Measurements from ENCODE around the gene ITM2B. TPM values are rescaled to one million over a fixed set of nuclear protein-coding genes. Genes with fewer than 3 reads are reported as not detected.

Gene ITM2B
- total RNA-seq, 1 experiment from 2014 or later = 47.3 TPM

DNA sequence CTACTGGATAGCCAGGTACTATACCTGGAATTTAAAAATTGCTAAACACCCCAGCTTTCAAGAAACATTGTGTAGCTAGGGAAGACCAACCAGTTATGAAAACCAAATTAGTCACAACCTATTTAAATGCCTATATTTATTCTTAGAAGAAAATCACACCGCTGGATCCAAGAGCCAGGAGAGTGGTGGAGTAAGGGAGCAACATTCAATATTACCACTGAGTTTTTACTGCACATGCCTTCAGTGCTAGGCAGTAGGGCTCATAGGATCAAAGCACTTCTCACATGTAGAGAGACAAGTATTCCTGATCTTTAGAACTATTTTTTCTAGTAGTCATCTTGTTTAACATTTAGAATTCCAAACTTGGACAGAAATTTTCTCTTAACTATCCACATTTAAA is 11.2 kb downstream of the ITM2B start:
- no peak overlapping the region for H3K4me3 ChIP-seq
- H3K27me3 ChIP-seq = no peaks in the 10 kb centered on the region
- no peak for DNase-seq
- H3K36me3 ChIP-seq = peaks cover 2% of the 10 kb centered on the region; the same call in 1 of the 2 replicates
- no peaks in the 10 kb centered on the region for H3K9me3 ChIP-seq

- no peak for DNase-seq
- Histone ChIP-seq H3K27me3 (no peaks in the 10 kb centered on the region), H3K4me3 (no peak overlapping the region), H3K36me3 (no peaks in the 10 kb centered on the region), H3K9me3 (no peaks in the 10 kb centered on the region)
Observed at GRCh38 chr13:48246102-48246501, 13.1 kb downstream of the ITM2B start.

DNA sequence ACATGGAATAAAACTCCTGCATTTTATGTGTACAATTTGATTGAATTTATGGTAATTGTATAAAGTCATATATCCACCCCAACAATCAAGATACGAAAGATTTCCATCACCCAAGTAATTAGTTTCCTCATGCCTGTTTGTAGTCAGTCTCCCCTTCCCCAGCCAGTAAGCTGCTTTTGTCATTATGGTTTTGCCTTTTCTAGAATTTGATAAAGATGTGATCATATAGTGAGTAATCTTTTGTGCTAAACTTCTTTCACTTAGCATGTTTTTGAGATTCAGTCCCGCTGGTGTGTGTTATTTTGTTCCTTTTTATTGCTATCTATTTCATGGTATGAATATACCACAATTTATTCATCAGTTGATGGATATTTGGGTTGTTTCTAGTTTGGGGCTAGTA is 16.0 kb downstream of the ITM2B start:
- DNase-seq = no peak
- Histone ChIP-seq H3K4me3 (no peak overlapping the region), H3K27me3 (no peaks in the 10 kb centered on the region), H3K36me3 (peaks cover under 1% of the 10 kb centered on the region), H3K9me3 (no peaks in the 10 kb centered on the region)

DNA sequence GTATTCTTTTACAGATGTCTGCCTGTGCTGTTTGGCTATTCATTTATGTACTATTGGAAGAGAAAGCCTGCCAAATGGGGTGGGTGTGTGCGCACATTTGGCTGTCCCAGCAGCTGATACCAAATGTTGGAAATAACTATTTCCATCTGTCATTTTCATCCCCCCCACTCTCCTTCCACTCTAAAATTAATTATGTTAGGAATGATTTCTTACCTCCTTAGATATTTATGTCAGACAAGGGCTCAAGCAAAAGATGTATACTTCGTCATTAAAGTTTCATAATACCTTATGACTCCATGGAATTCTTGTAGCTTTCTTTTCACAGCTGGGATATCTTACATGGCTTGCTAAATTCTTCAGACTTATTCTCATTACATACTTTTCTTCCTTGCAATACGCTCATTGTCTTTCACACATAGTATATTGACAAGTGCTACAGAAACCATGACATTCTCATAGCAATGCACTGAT is 18.6 kb downstream of the ITM2B start:
- peaks cover 12% of the 10 kb centered on the region for H3K36me3 ChIP-seq
- H3K4me3 ChIP-seq = no peak overlapping the region
- H3K9me3 ChIP-seq = no peaks in the 10 kb centered on the region
- DNase-seq = no peak
- H3K27me3 ChIP-seq = no peaks in the 10 kb centered on the region

GRCh38 chr13:48252176-48252575 is 19.2 kb downstream of the ITM2B start:
- Histone ChIP-seq H3K27me3 (no peaks in the 10 kb centered on the region), H3K4me3 (no peak overlapping the region), H3K9me3 (no peaks in the 10 kb centered on the region), H3K36me3 (peaks cover 17% of the 10 kb centered on the region)
- DNase-seq = no peak

DNA sequence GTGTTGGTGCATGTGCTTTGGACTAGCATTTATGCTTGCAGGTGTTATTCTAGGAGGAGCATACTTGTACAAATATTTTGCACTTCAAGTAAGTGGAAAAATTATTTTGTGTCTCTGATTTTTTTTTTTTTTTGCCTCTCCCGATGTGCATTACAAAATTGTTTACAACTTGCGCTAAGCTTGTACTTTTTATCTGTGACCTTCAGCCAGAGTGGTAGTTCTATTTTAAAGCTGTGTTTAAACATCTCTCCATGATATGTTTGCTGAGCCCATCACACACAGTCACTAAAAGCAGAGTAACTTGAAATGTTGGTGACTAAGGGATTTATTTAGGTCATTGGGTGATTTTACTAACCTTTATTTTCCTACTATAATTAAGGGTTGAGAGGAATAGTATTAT is 20.8 kb downstream of the ITM2B start:
- DNase-seq = no peak
- Histone ChIP-seq H3K36me3 (peaks cover 21% of the 10 kb centered on the region), H3K4me3 (no peak overlapping the region), H3K9me3 (no peaks in the 10 kb centered on the region), H3K27me3 (no peaks in the 10 kb centered on the region)

- Histone ChIP-seq H3K9me3 (no peaks in the 10 kb centered on the region), H3K4me3 (no peak overlapping the region), H3K36me3 (peaks cover 24% of the 10 kb centered on the region), H3K27me3 (no peaks in the 10 kb centered on the region)
- DNase-seq = no peak
Observed at GRCh38 chr13:48255090-48255489, 22.1 kb downstream of the ITM2B start.

DNA sequence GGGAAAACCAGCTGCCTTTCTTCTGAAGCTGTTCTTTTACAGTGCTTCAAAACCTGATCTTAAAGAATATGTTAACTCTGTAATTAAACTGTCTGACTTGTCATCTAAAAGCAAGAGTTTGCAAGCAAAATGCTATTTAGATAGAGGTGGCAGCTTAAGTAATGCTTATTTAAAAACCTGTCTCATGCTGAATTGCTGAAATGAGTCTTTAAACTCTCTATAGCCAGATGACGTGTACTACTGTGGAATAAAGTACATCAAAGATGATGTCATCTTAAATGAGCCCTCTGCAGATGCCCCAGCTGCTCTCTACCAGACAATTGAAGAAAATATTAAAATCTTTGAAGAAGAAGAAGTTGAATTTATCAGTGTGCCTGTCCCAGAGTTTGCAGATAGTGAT is 22.9 kb downstream of the ITM2B start:
- H3K4me3 ChIP-seq = no peak overlapping the region
- H3K27me3 ChIP-seq = no peaks in the 10 kb centered on the region
- DNase-seq = no peak
- no peaks in the 10 kb centered on the region for H3K9me3 ChIP-seq
- peaks cover 28% of the 10 kb centered on the region for H3K36me3 ChIP-seq

DNA sequence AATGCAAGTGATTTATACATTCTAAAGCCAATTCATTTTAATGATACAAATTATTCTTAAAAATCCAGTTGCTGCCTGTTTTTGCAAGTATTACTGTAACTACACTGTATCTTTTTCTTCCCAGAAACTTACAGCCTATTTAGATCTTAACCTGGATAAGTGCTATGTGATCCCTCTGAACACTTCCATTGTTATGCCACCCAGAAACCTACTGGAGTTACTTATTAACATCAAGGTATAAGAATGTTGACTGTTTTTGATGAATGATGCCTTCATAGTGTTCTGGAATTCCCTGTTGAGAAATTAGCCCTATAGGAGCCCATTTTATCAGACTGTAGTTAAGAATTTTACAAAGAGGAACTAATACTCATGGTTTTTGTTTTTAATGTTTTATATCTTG is 25.0 kb downstream of the ITM2B start:
- no peak overlapping the region for H3K4me3 ChIP-seq
- no peaks in the 10 kb centered on the region for H3K9me3 ChIP-seq
- no peak for DNase-seq
- no peaks in the 10 kb centered on the region for H3K27me3 ChIP-seq
- peaks cover 33% of the 10 kb centered on the region for H3K36me3 ChIP-seq

GRCh38 chr13:48258430-48258829 is 25.4 kb downstream of the ITM2B start:
- no peaks in the 10 kb centered on the region for H3K27me3 ChIP-seq
- DNase-seq = no peak
- no peak overlapping the region for H3K4me3 ChIP-seq
- H3K9me3 ChIP-seq = no peaks in the 10 kb centered on the region
- H3K36me3 ChIP-seq = peaks cover 36% of the 10 kb centered on the region

DNA sequence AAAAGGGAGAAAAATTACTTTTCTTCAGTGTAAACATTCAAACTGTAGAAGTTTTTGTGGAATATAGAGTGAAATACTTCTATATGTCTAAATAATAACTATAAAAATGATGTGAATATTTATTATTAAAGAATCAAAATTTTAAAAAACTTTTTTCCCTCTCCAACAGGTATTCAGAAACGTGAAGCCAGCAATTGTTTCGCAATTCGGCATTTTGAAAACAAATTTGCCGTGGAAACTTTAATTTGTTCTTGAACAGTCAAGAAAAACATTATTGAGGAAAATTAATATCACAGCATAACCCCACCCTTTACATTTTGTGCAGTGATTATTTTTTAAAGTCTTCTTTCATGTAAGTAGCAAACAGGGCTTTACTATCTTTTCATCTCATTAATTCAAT is 28.0 kb downstream of the ITM2B start:
- Histone ChIP-seq H3K36me3 (peaks cover 32% of the 10 kb centered on the region), H3K9me3 (no peaks in the 10 kb centered on the region), H3K27me3 (no peaks in the 10 kb centered on the region), H3K4me3 (no peak overlapping the region)
- DNase-seq = no peak

DNA sequence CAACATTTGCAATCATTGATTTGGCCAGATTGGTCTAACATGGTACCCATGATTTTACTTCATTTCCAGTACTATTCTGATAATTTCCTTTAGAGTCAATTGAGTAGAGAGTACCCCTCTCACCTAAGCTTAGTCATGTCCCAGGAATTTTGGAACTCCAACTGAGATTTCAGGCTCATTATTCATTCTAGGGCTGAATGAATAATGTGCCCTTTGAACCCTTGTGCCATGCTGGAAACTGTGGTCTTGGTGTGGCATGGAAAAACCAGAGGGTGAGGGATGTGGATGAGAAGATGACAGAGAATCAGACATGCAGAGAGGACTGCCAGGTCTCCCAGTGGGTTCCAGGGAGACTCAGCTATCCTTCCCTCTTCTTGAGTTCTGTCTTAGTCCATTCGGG is 30.2 kb downstream of the ITM2B start:
- no peak for DNase-seq
- no peaks in the 10 kb centered on the region for H3K27me3 ChIP-seq
- H3K4me3 ChIP-seq = no peak overlapping the region
- no peaks in the 10 kb centered on the region for H3K9me3 ChIP-seq
- H3K36me3 ChIP-seq = peaks cover 25% of the 10 kb centered on the region

DNA sequence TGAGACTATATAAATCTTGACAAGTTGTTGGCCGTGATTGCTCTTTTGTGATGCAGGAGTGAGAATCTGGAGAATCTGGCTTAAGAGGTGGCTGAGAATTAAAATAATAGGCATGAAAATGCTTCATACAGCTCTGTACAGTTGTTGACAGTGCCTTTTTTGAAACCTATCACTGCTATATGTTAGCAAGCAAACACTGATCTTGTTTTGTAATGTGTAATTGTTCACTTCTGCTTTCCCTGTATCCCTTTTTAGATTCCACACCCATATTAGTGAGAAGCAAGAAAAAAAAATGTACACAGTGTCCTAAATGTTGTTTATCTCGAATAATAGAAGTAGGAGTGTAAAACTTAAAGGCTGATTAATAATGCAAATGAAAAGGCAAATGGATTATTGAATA is 31.1 kb downstream of the ITM2B start:
- H3K9me3 ChIP-seq = no peaks in the 10 kb centered on the region
- no peaks in the 10 kb centered on the region for H3K27me3 ChIP-seq
- peaks cover 24% of the 10 kb centered on the region for H3K36me3 ChIP-seq
- H3K4me3 ChIP-seq = no peak overlapping the region
- no peak for DNase-seq

DNA sequence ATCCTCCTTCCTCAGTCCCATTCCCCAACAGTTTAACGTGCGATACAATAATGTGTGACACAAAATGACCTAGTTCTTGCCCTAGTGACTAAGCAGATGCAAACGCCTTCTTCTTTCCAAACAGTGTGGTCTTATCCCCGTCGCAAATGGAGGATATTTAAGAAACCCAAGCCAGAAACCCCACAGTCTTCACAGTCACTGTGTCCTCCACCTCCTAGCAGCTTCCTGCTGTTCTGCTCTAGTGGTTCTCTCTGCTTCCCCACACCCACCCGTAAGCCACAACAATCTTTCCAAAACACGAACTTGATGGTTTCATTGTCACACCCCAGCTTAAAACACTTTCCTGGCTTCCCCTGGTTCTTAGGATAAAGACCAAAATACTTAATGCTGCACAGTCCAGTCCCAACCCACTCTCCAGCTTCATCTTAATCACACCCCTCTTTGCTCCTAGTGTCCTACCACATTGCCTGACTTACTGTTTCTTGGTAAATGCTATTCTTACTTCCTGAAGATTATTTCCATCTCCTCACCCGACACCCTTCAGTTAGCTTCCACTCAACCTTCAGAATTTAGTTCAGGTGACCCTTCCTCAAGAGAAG is 32.3 kb downstream of the ITM2B start:
- Histone ChIP-seq H3K4me3 (no peak overlapping the region), H3K27me3 (no peaks in the 10 kb centered on the region), H3K9me3 (no peaks in the 10 kb centered on the region), H3K36me3 (peaks cover 21% of the 10 kb centered on the region; the same call in 1 of the 2 replicates)
- no peak for DNase-seq

GRCh38 chr13:48266150-48266549 is 33.1 kb downstream of the ITM2B start:
- no peak for DNase-seq
- no peak overlapping the region for H3K4me3 ChIP-seq
- H3K36me3 ChIP-seq = peaks cover 17% of the 10 kb centered on the region; the same call in 1 of the 2 replicates

GRCh38 chr13:48266701-48267639 is 34.0 kb downstream of the ITM2B start:
- Histone ChIP-seq H3K4me3 (no peak overlapping the region), H3K9me3 (no peaks in the 10 kb centered on the region), H3K27me3 (no peaks in the 10 kb centered on the region), H3K36me3 (peaks cover 17% of the 10 kb centered on the region; the same call in 1 of the 2 replicates)
- no peak for DNase-seq

More at GRCh38 chr13:48266150-48266549, 33.1 kb downstream of the ITM2B start:
- no peaks in the 10 kb centered on the region for H3K27me3 ChIP-seq
- no peaks in the 10 kb centered on the region for H3K9me3 ChIP-seq

- no peak for DNase-seq
- no peaks in the 10 kb centered on the region for H3K9me3 ChIP-seq
- peaks cover 12% of the 10 kb centered on the region; the same call in 1 of the 2 replicates for H3K36me3 ChIP-seq
- no peaks in the 10 kb centered on the region for H3K27me3 ChIP-seq
- no peak overlapping the region for H3K4me3 ChIP-seq
Observed at GRCh38 chr13:48268019-48268418, 35.0 kb downstream of the ITM2B start.

DNA sequence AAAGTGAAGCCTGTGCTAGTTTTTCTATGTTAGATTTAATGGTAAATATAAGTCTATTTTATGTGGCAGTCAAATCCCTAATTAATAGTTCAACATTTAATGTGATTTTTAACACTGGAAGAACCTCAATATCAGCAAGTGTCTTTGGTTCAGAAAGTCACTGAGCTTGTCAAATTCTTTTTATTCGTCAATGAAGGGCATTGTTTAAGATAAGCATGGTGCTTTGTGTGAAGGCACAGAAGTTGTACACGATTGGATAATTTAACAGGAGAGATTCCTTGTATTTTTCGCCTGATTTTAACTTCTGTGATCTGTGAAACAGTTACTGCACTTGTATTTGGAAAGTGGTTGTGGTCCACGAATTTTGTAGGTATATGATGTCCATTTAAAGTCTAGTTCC is 40.3 kb downstream of the ITM2B start:
- DNase-seq = no peak
- Histone ChIP-seq H3K4me3 (no peak overlapping the region), H3K36me3 (no peaks in the 10 kb centered on the region), H3K9me3 (no peaks in the 10 kb centered on the region), H3K27me3 (no peaks in the 10 kb centered on the region)
